GM23338 (cell line): ENCODE measurements around the gene SPNS1.

ENCODE experiments used
- CTCF ChIP-seq, 2 experiments: fragments of 200-600 bp in 1 of 2; sonication (generic) in 1 of 2; conservative IDR thresholded peaks; 2 replicates each; pipeline versions ENCODE4 v1.5.1 to v1.6.1; 2016 to 2017; ENCODE audit warnings: antibody characterized with exemption in 2 of 2, low read depth in 2 of 2, mild to moderate bottlenecking in 2 of 2, moderate library complexity in 1 of 2
- EZH2 ChIP-seq: fragments of 200-600 bp; sonication (generic); IDR thresholded peaks from one replicate; pipeline ENCODE4 v1.8.0; 2017; ENCODE audit warnings: antibody characterized with exemption, mild to moderate bottlenecking, low read depth; ENCODE audit not compliant: unreplicated experiment

- no peak for TF ChIP-seq CTCF (conservative IDR thresholded peaks at IDR 0.05; ENCODE audit: low read depth in 2 of 2)
- no peak for TF ChIP-seq EZH2
Measured at GRCh38 chr16:29025218-29025617, 50.6 kb downstream of the SPNS1 start.
